Uterus (tissue), 2 donors: ENCODE results near the gene ITGA11.

ENCODE experiments used
- CTCF ChIP-seq, 4 experiments: fragments of 200-600 bp in 2 of 4; fragments of 450-650 bp in 2 of 4; sonication (generic) in 2 of 4; IDR thresholded peaks; one replicate each; pipeline ENCODE4 v1.5.1; 2016 to 2019; ENCODE audit warnings: antibody characterized with exemption in 4 of 4, mild to moderate bottlenecking in 2 of 4, moderate library complexity in 1 of 4
- POLR2A ChIP-seq, 2 donors: fragments of 450-650 bp; IDR thresholded peaks; one replicate each; pipeline ENCODE4 v1.6.1; 2016; ENCODE audit warnings: antibody characterized with exemption in 2 of 2, mild to moderate bottlenecking in 1 of 2, moderate library complexity in 1 of 2

- TF ChIP-seq CTCF (IDR thresholded peaks at IDR 0.05) = no peak
- no peak for TF ChIP-seq POLR2A (IDR thresholded peaks at IDR 0.05)
Measured at GRCh38 chr15:68317281-68318007, 114.5 kb downstream of the ITGA11 start.
